ENCODE measurements around the gene SYT17. TPM values are rescaled to one million over a fixed set of nuclear protein-coding genes. Genes with fewer than 3 reads are reported as not detected.

Gene SYT17
- polyA plus RNA-seq, 5 donors, result 12.8 to 18.9 (median 13.8) TPM

DNA sequence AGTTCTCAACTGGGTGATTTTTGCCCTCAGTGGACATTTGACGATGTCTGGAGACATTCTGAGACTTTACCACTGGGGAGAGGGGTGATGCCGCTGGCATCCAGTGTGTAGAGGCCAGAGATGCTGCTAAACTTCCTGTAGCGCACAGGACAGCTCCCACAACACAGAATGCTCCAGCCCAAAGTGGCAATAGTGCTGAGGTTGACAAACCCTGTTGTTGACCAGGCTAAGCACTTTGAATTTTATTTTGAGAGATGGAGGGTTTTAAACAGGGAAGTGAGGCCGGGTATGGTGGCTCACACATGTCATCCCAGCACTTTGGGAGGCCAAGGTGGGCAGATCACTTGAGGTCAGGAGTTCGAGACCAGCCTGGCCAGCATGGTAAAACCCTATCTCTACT, 44.0 kb downstream of the SYT17 start:
- DNase-seq, result no peak

DNA sequence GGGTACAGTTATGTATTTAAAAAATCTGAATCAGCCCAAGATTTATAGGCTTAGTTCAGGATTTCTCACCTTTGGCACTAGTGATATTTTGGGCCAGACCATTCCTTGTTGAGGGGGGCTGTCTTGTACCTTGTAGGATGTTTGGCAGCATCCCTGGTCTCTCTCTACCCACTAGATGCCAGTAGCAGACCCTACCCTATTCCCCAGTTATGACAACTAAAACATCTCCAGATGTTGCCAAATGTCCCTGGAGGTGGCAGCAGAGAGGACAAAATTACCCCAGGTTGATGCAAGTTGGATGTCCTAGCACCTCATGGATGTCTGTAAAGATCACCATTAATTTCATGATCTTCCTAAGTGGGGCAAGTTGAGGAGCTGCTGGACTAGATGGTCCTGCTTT, 45.8 kb downstream of the SYT17 start:
- no peak for DNase-seq

DNA sequence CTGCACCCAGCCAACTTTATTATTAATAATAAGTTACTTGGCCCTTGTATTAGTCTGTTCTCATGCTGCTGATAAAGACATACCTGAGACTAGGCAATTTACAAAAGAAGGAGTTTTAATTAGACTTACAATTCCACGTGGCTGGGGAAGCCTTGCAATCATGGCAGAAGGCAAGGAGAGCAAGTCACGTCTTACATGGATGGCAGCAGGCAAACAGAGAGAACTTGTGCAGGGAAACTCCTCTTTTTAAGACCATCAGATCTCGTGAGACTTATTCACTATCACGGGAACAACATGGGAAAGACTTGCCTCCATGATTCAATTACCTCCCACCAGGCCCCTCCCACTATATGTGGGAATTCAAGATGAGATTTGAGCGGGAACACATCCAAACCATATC, 47.7 kb downstream of the SYT17 start:
- no peak for DNase-seq

DNA sequence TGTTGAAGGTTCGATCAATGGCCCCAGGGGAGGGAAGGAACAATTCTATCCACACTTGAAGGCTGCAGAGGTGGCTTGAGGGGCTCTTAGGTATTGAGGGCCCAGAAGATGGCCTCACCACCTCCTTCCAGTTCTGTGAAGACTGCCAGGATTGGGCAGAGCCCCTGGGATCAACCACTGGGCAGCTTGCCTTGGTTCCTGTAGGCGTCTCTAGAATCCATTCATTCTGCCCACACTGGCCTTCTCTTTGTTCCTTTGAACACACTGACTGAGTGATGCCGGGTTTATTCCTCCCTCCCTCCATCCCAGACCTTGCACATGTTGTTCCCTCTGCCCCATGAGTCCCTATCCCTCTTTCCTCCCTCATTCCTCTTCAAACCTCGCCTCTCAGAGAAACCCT, 50.5 kb downstream of the SYT17 start:
- DNase-seq, result no peak

DNA sequence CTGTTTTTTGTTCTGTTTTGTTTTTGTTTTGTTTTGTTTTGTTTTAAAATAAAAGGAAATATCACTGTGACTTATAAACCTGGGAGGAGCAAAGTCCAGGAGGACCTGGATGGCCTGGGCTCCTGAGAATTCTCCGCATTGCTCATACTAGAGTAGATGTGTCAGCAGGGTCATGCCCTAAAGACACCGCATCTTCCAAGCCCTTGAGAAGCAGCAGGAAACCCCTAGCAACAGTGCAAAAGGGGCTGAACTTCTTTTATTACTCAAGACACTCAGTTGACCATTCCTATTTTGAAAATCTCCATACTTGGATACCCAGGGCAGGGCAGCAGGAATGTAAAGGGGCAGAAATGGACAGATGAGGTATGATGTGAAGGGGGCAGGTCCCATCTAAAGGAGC, 51.8 kb downstream of the SYT17 start:
- DNase-seq, result no peak

DNA sequence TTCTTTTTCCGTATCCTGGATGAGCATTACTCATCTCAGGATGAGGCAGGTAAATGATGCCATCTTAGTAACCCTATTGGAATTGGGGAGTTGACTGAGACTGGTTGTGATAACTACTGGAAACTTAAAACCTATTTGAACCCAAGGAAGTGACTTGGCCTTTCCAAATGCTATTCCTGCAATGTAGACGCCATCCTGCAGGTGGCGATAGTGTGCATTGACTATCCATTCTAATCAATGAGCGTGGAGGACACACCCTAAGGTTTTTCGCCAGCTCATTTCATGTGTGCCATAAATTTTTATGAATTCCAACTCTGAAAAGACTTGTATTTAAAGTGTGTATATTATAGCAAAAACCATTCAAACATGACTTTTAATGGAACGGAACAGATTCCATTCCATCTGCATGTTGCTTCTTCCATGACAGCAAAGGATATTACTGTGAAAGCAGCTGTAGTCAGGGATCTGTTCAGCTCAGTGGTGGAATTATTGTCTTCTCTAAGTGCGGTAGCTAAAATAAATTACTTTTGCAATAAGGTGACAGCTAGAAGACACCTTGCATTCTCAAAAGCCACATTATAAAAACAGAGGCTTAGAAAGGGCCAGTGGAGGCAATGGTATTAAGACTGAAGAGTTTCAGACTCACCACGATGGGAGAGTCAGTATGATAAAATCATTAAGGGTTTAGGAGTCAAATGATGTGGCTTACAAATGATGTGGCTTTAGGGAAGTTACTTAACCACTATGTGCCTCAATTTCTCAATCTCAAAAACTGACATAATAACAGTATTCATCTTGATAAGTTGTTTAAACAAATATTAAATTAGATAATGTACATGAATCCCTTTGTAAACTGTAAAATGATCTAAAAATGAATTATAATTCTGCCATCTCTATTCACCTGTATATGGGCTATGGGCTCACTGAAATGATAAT, 55.5 kb downstream of the SYT17 start:
- no peak for DNase-seq

DNA sequence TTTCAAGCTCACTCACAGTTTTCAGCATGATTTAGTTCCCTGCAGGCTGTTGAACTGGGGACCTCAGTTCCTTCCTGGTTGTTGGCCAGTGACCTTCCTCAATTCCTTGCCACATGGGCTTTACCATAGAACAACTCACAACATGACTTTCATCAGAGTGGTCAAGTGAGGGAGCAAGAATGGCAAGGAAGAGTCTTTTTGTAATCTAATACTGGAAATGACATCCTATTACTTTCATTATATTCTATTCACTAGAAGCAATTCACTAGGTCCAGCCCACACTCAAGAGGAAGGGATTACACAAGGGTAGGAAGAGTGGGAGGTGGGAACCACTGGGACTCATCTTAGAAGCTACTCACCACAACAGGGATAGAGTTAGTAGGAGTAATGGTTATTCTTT, 57.6 kb downstream of the SYT17 start:
- DNase-seq, result no peak

DNA sequence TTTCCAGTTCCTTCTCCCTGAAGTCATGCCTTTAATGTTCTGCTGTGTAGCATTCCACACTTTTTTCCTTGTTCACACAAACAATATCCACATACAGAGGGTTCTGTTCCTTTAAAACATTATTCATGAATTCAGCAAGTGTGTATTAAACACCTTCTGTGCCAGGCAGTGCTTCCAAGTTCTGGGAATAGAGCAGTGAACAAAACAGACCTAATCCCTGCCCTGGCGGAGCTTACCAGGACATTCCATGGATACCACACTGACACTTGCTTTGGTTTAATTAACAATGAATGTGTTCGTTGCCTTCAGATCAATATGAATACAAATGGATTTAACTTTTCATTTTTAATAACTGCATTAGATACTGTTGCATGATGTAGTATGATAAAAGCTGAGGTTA, 59.6 kb downstream of the SYT17 start:
- no peak for DNase-seq

DNA sequence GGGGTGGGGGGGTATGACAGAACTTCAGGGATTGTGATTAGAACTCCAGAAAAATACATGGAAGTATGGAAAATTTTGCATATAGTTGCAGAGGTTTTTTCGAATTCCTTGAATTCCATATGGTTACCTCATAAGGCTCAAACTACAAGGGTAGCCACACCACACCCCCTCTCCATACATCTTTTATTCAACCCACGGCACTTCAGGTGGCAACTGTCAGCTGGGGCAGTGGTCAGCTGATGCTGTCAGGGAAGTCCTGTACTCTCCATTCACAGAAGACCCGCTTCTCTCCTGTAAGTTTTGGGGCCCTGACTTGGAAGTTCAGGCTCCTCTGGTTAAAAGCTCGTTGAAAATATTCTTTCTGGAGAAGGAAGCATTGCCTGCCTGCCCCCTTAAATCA, 60.0 kb downstream of the SYT17 start:
- DNase-seq, result no peak

DNA sequence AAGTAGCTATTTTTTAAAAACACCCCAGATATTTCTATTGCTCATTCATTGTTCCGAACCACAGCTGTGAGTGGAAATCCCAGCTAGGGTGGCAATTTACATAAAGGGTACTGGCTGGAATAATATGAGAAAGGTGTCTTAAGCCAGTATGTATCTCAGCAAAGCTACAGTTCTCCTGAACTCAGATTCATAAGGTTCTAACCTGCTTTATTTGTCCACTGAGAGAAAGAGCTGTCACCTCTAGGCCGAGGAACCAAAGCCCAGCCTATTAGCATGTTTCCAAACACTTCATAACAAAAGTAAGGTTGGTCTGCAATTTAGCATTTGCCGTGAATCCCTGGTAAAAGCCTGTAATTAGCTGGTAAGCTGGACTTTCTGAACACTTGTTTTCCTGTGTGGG, 60.5 kb downstream of the SYT17 start:
- DNase-seq, result no peak

DNA sequence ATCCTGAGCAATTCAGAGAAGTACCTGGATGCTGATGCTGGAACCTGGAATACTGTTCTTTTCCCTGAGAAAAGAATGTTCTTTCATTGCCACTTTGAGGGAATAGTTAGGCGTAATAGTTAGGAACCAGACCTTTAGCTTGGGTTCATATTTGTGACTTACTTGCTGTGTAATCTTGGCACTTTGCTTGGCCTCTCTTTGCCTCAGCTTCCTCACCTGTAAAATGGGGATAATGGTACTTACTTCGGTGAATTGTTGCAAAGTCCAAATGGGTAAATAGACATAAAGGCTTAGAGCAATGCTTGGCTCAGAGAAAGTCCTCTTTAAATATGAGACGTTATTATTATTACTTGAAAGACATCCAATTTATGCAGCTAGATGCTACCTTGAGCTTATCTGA, 62.5 kb downstream of the SYT17 start:
- DNase-seq, result no peak

DNA sequence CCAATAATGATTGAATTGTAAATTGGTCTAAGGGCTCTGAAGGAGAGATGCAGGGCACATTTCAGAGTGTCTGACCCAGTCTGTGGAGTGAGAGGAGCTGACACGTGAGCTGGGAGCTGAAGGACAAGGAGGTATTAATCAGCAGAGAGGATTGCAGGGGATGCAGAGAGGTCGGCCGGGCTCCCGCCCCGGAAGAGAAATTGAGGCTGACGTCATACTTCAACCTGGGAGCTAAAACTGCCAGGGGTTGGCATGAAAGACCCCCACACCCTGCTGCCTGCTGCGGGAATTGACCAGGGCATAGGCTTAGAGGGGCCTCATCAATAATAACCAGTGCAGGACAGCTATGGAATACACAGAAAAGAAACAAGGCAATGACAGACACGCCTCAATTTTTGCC, 63.8 kb downstream of the SYT17 start:
- DNase-seq, result no peak

DNA sequence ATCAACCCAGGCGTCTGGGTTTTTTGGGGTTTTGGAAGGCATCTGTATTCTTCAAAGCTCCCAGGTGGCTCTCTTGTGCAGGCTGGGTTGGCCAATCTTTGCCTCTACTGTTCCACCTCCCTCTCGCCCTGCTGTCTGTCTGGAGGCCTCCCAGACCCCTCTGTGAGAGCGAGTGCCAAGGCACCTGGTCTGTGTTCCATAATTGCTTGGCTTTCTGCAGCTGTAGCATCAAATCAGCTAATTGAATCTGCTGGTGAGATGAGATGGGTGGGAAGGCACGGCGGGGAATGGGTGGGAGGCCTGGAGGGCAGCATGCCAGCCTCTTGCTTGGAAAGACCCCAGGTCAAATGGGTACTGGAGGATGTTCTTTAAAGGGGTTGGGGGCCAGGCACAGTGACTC, 64.9 kb downstream of the SYT17 start:
- no peak for DNase-seq

DNA sequence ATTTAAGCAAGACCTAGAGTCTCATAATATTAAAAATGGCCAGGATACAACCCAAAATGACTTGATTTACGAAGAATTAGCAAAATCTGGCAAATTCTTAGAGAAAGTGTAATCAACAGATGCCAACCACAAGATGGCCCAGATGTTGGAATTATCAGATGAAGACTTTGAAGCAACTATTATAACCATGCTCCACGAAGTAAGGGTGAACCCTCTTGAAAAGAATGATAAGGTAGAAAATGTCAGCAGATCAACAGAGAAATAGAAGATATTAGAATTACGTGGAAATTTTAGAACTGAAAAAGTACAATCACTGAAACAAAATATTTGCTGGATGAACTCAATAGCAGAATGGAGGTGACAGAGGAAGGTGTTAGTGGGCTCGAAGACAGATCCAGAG, 67.4 kb downstream of the SYT17 start:
- DNase-seq, result no peak

DNA sequence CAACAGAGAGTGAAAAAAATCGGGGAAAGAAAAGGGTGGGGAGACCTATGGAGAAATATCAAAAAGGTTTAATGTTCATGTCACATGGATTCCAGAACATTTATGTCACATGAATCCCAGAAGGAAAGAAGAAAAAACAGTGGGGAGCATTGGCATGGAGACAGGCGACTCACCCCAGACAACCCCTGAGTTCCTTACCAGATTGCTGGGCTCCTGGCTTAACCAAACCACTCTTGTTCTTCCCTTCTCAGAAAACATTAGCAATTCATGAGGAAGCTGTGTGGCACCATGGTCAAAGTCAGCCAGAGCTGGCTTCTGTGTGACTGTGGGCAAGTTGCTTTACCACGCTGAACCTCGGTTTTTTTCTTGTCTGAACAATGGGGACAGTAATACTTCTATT, 67.8 kb downstream of the SYT17 start:
- no peak for DNase-seq

DNA sequence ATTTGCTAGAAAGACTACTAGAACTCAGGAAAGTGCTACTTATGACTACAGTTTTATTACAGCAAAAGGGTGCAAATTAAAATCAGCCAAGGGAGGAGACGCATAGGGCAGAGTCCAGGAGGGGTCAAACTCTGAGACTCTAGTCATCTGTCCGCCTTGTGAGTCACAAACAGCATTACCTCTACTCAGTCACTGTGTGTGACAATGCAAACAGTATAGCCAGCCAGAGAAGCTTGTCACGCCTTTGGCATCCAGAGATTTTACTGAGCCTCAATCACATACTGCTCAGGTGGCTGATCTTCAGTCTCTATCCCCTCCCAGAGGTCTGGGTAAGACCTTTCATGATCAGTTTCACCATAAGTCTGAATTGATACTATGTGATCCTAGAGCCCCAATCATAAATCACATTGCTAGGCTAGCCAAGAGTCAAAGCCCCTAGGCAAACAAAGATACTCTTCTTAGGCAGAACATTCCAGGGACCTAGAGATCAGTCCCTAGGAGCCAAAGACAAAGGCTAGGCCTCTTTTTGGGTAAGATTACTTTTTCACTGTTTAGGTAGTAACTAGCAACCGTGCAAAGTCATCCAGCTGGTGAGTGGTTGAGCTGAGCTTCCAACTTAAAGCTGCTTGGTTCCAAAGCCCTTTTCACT, 68.6 kb downstream of the SYT17 start:
- DNase-seq, result no peak

DNA sequence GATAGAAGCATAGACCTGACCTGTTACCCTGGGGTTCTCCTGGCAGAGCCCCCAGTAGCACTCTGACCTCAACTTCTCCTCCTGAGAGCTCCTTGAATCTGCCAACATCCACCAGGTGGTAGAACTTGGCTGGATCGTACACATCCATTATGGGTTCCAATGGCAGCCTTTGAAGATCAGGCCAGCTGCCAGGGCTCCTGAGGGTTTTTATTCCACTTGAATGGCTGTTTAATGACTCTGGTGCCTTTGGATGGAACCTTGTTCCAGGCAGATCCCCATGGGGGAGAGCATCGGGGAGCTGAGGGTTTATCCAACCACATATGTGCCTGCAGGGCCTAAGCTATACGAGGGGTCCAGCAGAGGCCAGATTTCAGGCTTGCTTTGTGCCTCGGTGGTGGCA, 70.4 kb downstream of the SYT17 start:
- DNase-seq, result no peak

DNA sequence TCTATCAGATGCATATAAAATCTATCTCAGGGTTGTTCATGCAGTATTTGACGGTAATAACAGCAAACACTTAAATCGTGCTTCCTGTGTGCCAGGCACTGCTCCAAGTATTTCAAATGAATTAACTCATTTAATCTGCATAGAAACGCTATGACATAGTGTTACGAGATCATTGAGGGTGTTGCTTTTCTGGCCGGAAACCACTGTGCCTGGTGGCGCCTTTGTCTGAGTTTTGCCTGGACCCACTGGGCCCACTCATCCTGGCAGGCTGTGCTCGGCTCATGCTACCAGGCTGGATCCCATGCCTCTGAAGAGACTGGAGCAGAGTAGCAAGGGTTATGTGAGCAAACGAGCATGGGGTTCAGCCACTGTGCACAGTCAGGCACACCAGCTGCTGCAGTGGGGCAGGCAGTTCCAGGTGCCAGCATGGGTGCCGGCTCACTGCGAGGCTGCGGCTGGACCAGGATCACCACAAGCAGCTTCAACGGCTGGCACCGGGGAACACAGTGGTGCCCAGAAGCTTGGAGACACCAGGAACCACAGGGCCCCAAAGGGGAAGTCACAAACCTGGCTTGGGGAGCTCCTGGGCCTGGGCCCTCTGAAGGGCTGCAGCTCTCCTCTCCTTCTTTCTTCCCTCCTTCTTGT, 71.6 kb downstream of the SYT17 start:
- no peak for DNase-seq

DNA sequence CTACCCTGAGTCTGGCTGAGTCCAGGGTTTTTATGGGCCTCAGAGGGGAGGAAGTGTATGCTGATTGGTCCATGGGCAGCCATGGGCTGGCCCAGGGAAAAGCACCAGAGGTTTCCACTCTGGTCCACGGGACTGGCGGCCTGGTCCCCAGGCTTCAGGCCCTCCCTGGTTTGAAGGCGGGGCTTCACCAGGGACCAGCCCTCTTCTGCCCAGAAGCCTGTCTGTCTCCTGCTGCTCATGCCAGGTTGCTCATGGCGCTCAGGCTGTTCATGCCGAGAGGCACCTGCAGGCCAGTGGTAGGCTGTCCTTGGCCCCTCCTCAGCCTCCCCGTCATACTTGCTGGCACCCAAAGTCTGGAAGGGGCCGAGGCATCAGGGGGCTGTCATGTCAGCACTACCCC, 72.5 kb downstream of the SYT17 start:
- DNase-seq, result no peak

DNA sequence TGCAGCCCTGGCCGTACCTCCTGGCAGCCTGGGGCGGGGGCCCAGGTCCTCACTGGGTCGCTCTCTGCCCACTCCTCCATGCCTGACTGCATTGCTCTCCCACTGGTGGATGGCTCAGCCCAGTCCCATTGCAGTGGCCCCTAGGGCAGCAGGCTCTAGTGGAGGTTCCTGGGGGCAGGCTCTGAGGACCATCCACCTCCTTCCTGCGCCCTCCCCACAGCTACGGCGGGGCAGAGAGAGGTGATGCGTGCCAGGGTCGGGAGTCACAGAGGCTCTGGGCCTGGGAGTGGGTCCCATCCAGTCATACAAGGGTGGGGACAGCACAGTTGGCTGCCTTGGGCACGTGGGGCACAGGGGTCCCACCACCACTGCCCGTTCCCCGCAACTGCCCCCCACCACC, 73.5 kb downstream of the SYT17 start:
- DNase-seq, result no peak

DNA sequence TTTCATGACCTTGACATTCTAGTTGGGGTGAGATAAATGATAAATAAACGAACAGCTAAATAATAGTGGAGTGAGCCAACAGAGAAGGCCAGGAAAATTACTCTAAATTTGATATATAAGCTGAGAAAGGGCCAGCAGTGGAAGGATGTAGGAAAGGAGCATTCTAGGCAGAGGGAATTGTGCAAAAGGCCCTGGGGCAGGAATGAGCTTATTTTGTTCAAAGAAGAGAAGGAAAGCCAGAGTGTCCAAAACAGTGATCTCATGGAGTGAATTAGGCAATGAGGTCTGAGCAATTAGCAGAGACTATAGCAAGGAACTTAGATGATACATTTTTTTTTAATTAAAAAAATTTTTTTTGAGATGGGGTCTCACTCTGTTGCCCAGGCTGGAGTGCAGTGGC, 74.1 kb downstream of the SYT17 start:
- DNase-seq, result no peak

DNA sequence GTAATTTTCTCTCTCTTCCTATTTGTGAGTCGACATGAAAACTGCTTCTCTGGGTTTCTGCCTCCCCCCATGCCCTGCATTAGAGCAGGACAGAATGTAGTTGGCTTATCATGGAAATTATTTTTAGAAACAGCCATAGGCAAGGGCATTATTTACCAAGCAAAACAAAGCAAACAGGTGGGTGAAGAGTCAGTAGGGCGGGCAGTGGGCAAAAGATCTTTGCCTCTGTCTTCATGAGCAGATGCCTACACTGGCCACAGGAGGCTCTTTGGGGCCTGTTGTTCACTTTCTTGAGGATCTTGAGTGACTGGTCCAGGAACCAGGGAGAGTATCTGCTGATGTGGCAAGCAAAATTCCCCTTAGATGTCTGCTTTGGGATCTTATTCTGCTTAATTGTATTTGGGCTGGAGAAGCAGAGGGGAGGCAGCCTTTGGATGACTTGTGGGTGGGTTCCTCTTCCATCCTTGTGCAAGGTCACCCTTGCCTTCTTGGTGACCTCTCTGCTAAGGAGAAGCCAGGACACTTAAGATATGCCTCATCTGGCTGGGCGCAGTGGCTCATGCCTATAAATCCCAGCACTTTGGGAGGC, 75.0 kb downstream of the SYT17 start:
- DNase-seq, result no peak
